GM12864 (cell line): ENCODE data around the gene EHD3.

Source experiments
- DNase-seq: peaks from one replicate; pipeline ENCODE4 v3.0.0-alpha.2; 2011; ENCODE audit warnings: low read depth
- H3K4me3 ChIP-seq: 2 replicates; pipeline ENCODE4 v1.5.1; 2011; ENCODE audit warnings: mild to moderate bottlenecking, low read depth, low read length, control low read depth
- CTCF ChIP-seq: IDR thresholded peaks from 2 replicates; pipeline ENCODE4 v1.5.1; 2011; ENCODE audit warnings: low read depth, mild to moderate bottlenecking, moderate library complexity, low read length, control low read depth, inconsistent platforms; ENCODE audit errors: missing control alignments

The EHD3 gene

DNA sequence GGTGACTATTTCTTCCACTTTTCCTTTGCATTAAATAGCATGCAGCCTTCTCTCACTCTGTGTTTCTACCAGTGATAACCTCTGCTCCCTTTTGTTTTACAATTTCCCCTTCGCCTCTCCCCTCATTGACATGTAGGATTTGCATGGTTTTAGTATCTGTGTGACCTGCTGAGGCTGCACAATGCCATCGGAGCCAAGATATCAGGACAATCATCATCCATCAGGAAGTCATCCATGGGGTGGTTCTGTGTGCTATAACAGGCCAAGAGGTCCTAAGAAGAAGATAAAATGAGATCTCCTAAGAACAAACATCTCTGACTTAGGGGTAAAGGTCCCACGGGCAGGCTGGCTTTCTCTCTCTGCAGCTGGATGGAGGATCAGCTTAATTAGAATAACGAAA lies 65.6 kb downstream of the EHD3 start:
- TF ChIP-seq CTCF, result no peak
- H3K4me3 ChIP-seq, result no peak overlapping the region
- no peak for DNase-seq

GRCh38 chr2:31300309-31300708 lies 66.4 kb downstream of the EHD3 start:
- DNase-seq, result no peak
- no peak overlapping the region for H3K4me3 ChIP-seq
- TF ChIP-seq CTCF, result no peak

DNA sequence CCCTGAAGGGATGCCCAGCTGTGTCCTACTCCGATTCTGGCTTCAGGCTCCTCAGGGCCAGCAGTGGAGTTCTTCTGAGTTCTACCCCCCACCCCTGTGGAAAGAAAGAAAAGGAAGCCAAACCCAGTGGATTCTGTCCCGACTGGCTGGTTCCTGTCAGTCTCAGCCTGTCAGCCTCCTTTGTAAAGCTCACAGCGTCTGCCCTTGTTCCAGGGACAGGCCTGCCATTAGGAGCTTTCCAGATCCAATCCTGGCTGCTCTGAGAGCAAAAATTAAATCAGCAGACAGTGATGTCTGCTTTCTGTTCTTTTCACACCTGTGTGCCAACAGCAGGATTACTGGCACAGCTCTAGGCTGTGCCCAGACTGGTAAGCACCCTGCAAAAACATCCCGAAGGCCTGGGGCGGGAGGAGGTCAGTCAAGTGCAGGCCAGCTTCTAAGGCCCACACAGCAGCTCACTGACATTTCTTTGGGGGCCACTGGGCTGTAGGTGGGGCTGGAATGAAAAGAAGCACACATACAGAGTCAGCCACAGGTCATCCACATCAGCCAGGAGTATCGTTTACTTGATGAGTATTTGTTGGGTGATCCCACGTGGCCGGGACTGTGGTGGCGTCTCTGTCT lies 69.1 kb downstream of the EHD3 start:
- no peak for TF ChIP-seq CTCF
- no peak overlapping the region for H3K4me3 ChIP-seq
- DNase-seq, result no peak

GRCh38 chr2:31304816-31305215 lies 70.9 kb downstream of the EHD3 start:
- DNase-seq, result no peak

GRCh38 chr2:31312898-31313297 lies 78.9 kb downstream of the EHD3 start:
- no peak overlapping the region for H3K4me3 ChIP-seq
- no peak for DNase-seq
- TF ChIP-seq CTCF, result no peak

More at GRCh38 chr2:31304816-31305215, 70.9 kb downstream of the EHD3 start:
- H3K4me3 ChIP-seq, result no peak overlapping the region
- no peak for TF ChIP-seq CTCF

DNA sequence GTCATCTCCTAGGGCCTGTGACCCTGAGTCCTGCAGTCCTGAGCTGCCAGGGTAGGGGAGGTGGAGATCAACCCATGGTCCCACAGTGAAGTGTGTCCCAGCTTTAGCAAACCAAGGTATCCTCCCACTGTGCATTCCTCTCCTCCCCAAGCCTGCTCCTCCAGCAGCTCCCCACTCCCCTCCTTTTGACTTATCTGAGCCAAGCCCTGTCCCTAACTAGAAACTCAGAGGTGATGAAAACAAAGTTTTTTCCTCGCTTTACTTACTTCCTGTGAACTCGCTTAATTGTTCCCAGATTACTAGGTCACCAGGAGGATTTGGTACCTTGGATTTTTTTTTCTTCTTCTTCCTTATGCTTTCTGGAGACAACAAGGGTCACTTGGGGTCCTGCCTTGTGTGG lies 80.8 kb downstream of the EHD3 start:
- TF ChIP-seq CTCF, result no peak
- DNase-seq, result no peak
- H3K4me3 ChIP-seq, result no peak overlapping the region

- TF ChIP-seq CTCF, result no peak
- no peak for DNase-seq
- H3K4me3 ChIP-seq, result no peak overlapping the region
These were observed 83.4 kb downstream of the EHD3 start for GRCh38 chr2:31317396-31317795.
